ENCODE measurements around the gene GPR158.
"Not testable (repeated sequence)": the region's sequence is repeated elsewhere in the genome, so short reads cannot be mapped to it uniquely, and the experiment has no call there.

Gene GPR158

DNA sequence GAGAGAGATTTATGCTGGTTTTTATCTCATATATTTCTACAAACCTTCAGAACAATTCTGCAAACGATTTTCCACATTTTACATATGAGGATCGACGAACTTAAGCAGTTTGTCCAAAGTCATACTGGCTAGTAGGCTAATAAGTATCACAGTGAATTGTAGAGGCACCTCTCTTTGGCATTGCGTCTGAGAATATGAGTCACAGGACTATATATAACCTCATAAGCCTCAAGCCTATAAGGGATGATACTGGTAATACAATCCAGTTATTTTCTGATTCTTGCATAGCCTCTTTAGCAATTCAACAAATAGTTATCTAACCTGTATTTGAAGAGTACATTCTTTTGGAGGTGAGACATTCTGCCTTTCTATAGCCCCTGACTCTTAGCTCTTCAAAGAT is 129.8 kb downstream of the GPR158 start:
- no peak for DNase-seq (ENCODE audit: low read depth)

- no peak for DNase-seq (ENCODE audit: low read depth)
Observed at GRCh38 chr10:25306386-25306785, 131.6 kb downstream of the GPR158 start.

DNA sequence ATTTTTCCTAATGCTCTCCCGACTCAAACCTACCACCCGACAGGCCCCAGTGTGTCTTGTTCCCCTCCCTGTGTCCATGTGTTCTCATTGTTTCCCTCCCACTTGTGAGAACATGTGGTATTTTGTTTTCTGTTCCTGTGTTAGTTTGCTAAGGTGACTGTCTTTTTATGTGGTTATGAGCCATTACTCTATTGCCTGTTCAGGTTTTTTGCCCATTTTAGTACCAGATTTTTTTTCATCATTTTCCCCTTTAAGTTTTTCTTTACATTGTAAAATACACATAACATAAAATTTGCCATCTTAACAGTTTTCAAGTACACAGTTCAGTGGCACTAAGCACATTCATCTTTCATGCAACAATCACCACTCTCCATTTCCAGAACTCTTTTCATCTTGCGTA is 133.5 kb downstream of the GPR158 start:
- DNase-seq (ENCODE audit: low read depth), result no peak

GRCh38 chr10:25317596-25318211 is 142.9 kb downstream of the GPR158 start:
- DNase-seq (ENCODE audit: low read depth), result not testable (repeated sequence)

DNA sequence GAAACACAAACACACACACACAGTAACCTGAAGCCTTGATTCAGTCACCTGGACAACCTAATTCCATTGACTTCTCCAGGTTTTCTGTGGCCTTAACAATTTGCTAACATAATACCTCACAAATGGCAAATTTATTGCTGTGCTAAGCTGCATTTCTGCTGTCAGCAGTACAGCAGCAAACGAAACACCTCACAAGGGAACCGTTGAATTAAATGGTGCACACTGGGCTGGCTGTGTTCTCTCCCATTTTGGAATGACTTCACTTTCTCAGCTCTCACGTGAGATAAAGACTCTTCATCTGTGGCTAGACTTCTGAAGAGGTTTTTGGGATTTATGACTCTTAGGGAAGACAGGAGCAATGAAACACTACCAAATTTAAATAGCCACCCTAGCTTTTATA is 152.5 kb downstream of the GPR158 start:
- DNase-seq (ENCODE audit: low read depth), result no peak

- no peak for DNase-seq (ENCODE audit: low read depth)
Observed at GRCh38 chr10:25328361-25328760, 153.6 kb downstream of the GPR158 start.

DNA sequence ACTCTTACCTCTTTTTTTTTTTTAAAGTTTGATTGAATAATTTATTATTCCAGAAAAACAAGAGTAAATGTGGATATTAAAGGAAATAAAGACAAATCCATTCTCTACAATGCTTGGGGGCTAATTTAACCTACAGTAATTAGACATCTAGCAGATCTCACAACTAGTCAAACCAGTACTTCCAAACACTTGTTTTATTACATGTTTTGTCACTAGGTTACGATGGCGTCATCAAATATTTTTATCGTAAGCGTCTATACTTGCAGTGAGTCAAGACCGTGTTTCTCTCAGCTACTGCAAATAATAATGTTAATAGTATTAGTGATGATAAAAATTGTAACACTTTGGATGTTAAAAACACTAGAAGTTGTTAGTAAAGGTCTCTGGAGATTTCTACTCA is 154.8 kb downstream of the GPR158 start:
- not testable (repeated sequence) for DNase-seq (ENCODE audit: low read depth)

GRCh38 chr10:25334445-25334844 is 159.6 kb downstream of the GPR158 start:
- no peak for DNase-seq (ENCODE audit: low read depth)

DNA sequence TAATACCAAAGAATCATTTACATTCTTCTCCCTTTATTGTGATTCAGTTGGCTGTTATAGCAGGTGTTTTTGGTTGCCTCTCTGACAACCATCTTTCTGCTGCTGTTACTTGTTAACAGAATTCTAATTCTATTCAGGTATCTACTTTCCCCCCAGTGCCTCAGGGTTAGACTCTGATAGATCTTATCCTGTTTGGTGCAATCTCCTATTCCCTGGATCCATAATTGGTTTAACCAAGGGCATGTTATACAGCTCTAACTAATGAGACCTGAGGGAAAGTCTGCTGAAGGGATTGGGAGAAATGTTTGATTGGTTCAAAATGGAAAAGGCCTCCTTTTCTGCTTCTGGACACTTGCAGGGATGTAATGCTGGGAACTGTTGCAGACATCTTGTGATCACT is 161.5 kb downstream of the GPR158 start:
- DNase-seq (ENCODE audit: low read depth), result no peak

- DNase-seq (ENCODE audit: low read depth), result no peak
Observed at GRCh38 chr10:25338271-25338670, 163.5 kb downstream of the GPR158 start.

DNA sequence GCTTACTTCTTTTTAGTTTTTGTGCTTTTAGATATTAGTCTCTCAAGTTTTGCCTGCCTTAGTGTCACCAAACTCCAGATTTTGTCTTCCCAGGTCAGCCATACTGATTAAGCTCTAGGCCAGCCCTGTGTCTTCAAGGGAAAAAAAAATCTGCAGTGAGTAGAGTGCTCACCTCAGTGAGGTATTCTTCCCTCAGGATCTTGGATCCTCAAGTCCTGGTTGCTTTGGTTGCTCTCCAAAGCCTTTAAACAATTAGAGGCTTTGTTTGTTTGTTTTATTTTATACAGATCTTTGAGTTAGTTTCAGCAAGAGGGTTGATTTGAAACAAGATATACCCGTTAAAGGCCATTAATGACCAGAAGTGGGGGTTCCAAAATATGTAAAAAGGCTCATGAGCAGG is 165.2 kb downstream of the GPR158 start:
- no peak for DNase-seq (ENCODE audit: low read depth)

- no peak for DNase-seq (ENCODE audit: low read depth)
Observed at GRCh38 chr10:25349520-25349919, 174.7 kb downstream of the GPR158 start.

DNA sequence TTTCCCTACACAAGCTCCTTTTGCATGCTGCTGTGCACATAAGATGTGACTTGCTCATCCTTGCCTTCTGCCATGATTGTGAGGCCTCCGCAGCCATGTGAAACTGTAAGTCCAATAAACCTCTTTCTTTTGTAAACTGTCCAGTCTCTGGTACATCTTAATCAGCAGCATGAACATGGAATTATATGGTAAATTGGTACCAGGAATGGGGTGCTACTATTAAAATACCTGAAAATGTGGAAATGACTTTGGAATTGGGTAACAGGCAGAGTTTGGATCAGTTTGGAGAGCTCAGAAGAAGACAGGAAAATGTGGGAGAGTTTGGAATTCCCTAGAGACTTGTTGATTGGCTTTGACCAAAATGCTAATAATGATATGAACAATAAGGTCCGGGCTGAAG is 181.8 kb downstream of the GPR158 start:
- DNase-seq (ENCODE audit: low read depth), result no peak

DNA sequence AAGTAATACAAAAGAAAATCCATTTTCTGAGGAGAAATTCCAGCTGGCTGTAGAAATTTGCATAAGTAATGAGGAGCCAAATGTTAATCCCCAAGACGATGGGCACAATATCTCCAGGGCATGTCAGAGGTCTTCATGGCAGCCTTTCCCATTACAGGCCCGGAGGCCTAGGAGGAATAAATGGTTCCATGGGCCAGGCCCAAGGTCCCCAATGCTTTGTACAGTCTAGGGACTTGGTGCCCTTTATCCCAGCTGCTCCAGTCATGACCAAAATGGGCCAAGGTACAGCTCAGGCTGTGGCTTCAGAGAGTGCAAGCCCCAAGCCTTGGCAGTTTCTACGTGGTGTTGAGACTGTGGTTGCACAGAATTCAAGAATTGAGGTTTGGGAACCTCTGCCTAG is 182.5 kb downstream of the GPR158 start:
- DNase-seq (ENCODE audit: low read depth), result no peak

DNA sequence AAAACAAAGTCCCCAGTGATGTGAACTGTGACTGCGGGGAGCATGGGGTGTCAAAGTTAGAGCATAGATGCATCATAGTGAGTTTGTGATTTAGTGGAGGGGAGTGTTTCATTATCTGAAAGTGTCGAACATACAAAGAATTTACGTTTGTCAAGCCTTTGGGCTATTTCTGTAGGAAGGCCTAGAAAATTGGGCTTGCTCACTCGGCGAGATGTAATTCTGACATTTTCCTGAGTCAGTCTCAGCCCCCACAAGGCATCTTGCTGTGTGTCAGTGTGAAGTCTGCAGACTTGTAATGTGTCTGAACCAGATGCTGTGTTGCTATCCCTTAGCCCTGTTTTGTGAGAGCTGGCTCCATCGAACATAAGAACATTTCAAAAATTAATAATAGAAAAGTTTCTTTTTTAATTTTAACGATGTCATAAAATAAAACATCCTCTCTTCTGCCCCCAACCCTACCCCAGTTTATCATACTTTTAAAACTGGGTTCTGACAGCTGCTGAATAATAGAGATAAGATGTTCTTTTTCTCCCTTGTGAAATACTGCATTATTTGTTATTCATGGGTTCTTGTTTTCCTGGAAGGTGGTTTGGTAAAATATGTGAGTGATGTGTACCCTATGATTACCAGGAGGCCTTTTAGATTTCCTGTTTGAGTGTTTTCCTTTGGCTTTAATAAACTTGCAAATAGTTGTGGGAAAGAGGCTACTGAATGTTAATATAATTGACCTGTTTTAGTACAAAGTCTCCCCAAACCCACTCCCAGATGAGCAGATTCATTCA is 207.4 kb downstream of the GPR158 start:
- DNase-seq (ENCODE audit: low read depth), result no peak

DNA sequence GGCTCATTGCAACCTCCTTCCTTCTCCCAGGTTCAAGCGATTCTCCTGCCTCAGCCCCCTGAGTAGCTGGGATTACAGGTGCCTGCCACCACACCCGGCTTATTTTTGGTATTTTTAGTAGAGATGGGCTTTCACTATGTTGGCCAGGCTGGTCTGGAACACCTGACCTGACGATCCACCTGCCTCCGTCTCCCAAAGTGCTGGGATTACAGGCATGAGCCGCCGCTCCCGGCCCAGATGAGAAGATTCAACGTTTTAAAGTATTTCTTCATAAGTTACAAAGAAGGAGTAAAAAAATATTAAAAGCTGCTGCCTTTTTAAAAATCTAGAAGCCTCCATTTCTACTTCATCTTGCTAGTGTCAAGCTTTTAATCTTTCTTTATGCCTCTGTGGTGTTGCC is 208.1 kb downstream of the GPR158 start:
- not testable (repeated sequence) for DNase-seq (ENCODE audit: low read depth)

- DNase-seq (ENCODE audit: low read depth), result no peak
Observed at GRCh38 chr10:25383686-25384085, 208.9 kb downstream of the GPR158 start.

DNA sequence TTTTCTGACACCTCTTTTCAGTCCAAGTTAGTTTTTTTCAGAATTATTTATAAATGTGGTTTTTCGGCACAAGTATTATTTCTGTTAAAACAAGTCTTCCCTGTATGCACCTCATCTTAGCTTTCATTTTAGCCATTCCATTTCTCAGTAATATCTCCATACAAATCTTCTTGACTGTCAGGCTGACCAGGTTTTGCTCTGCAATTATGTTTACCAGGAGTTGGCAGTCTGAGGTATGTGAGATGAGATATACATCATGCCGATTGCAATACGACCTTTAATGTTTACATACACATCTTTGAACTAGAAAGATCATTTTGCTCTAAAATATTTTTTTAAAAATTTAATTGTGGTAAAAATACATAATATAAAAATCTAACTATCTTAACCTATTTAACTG is 209.8 kb downstream of the GPR158 start:
- no peak for DNase-seq (ENCODE audit: low read depth)

- no peak for DNase-seq (ENCODE audit: low read depth)
Observed at GRCh38 chr10:25388188-25388861, 213.5 kb downstream of the GPR158 start.

DNA sequence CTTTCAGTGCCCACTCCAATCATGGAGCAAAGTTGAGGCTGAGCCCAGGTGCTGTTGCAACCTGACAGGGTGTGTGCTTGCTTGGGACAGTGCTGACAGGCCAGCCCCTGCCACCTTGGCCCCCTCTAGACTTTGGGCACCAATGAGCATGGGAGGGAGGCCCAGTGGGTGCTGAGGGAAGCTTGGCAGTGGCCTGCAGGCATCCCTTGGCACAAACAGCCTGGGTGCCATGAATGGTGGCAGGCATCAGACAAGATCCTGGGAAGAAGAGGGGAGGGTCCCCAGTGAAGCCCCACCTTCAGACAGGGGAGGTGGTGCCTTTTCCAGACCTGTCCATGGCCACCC is 214.0 kb downstream of the GPR158 start:
- no peak for DNase-seq (ENCODE audit: low read depth)

GRCh38 chr10:25390733-25391132 is 215.9 kb downstream of the GPR158 start:
- no peak for DNase-seq (ENCODE audit: low read depth)

DNA sequence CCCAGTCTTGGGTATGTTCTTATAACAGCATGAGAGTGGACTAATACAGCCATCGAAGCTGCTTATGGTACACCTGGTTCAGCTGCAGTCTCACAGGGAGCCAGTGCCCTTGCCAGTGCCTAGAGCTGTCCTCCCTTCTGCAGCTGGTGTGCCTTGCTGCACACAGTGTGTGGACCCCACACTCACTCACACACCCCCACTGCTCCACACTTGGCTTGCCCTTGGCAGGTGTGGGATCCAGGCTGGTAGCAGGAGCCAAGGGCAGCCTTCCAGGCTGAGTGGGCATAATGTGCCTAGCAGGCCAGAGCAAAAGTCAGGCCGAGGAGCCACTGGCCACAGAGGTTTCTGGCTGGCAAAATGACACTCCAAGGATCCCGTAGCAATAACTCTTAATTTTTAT is 217.3 kb downstream of the GPR158 start:
- DNase-seq (ENCODE audit: low read depth), result no peak

DNA sequence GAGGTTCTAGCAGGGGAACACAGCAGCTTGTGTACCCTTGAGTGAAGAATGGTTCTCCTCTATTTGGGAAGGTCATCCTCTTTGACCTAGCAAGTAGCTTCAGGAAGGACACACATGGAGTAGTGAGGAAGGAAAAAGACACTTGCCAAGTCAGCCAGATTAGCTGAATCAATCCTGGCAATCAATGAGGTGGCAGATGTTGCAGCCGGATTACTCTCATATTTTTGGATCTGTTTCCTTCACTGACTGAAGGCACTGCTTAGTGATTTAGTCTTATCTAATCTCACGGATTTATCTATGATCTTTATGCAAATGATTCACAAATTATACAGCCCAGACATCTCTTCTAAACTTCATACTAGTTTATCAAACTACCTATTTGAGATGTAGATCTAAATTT is 218.8 kb downstream of the GPR158 start:
- DNase-seq (ENCODE audit: low read depth), result no peak

Measured in HS-27A (cell line).